Neural progenitor cell (in vitro differentiated cells): ENCODE results near the gene PPY. TPM values are rescaled to one million over a fixed set of nuclear protein-coding genes. Genes with fewer than 3 reads are reported as not detected.

Experiments used
- DNase-seq: peaks from one replicate; pipeline ENCODE4 v3.0.0-alpha.2; 2016; ENCODE audit warnings: low spot score
- H2AFZ ChIP-seq: fragments of 200-600 bp; sonication (generic); replicated peaks from 2 replicates; pipeline ENCODE4 v1.6.1; 2016; ENCODE audit warnings: antibody characterized with exemption
- H3F3A ChIP-seq: fragments of 200-600 bp; sonication (generic); 2 replicates; pipeline ENCODE4 v1.6.1; 2016; ENCODE audit warnings: antibody characterized with exemption, low read depth
- H3K27ac ChIP-seq: fragments of 200-600 bp; sonication (generic); 2 replicates; pipeline ENCODE4 v1.5.1; 2016; ENCODE audit warnings: mild to moderate bottlenecking
- H3K27me3 ChIP-seq: fragments of 200-600 bp; sonication (generic); 2 replicates; pipeline ENCODE4 v1.6.1; 2016; ENCODE audit warnings: mild to moderate bottlenecking, moderate library complexity
- H3K36me3 ChIP-seq: fragments of 200-600 bp; sonication (generic); 2 replicates; pipeline ENCODE4 v1.5.1; 2016
- H3K4me1 ChIP-seq: fragments of 200-600 bp; sonication (generic); 2 replicates; pipeline ENCODE4 v1.6.1; 2016; ENCODE audit warnings: mixed run types
- H3K4me2 ChIP-seq: fragments of 200-600 bp; sonication (generic); 2 replicates; pipeline ENCODE4 v1.6.1; 2016
- H3K4me3 ChIP-seq: fragments of 200-600 bp; sonication (generic); 2 replicates; pipeline ENCODE4 v1.5.1; 2016
- H3K79me2 ChIP-seq: fragments of 200-600 bp; sonication (generic); 2 replicates; pipeline ENCODE4 v1.6.1; 2016; ENCODE audit warnings: low read depth
- H3K9ac ChIP-seq: fragments of 200-600 bp; sonication (generic); 2 replicates; pipeline ENCODE4 v1.6.1; 2016
- H3K9me3 ChIP-seq: fragments of 200-600 bp; sonication (generic); 2 replicates; pipeline ENCODE4 v1.5.1; 2016; ENCODE audit warnings: low read depth
- H4K20me1 ChIP-seq: fragments of 200-600 bp; sonication (generic); 2 replicates; pipeline ENCODE4 v1.6.1; 2016; ENCODE audit warnings: low read depth
- H3K27ac Mint-ChIP-seq: 3 replicates; pipeline ENCODE4 v1.8.0; 2021; ENCODE audit warnings: mixed read lengths
- H3K27me3 Mint-ChIP-seq: 2 replicates; pipeline ENCODE4 v1.8.0; 2022; ENCODE audit warnings: low read depth, mild to moderate bottlenecking, inconsistent platforms, moderate library complexity, mixed read lengths; ENCODE audit not compliant: insufficient read depth
- H3K36me3 Mint-ChIP-seq: 3 replicates; pipeline ENCODE4 v1.8.0; 2021; ENCODE audit warnings: mixed read lengths
- H3K4me1 Mint-ChIP-seq: 3 replicates; pipeline ENCODE4 v1.8.0; 2021; ENCODE audit warnings: mixed read lengths
- H3K4me3 Mint-ChIP-seq: 3 replicates; pipeline ENCODE4 v1.8.0; 2021; ENCODE audit warnings: mild to moderate bottlenecking, moderate library complexity, mixed read lengths
- H3K9me3 Mint-ChIP-seq: 3 replicates; pipeline ENCODE4 v1.8.0; 2020; ENCODE audit warnings: mixed read lengths
- CTCF ChIP-seq: fragments of 200-600 bp; sonication (generic); IDR thresholded peaks from 2 replicates; pipeline ENCODE4 v1.5.1; 2017; ENCODE audit warnings: antibody characterized with exemption, mild to moderate bottlenecking
- EZH2 ChIP-seq: fragments of 200-600 bp; sonication (generic); IDR thresholded peaks from 2 replicates; pipeline ENCODE4 v1.6.1; 2017; ENCODE audit warnings: antibody characterized with exemption, mild to moderate bottlenecking, moderate library complexity
- EZH2phosphoT487 ChIP-seq: fragments of 200-600 bp; sonication (generic); IDR thresholded peaks from 2 replicates; pipeline ENCODE4 v1.6.1; 2017; ENCODE audit warnings: antibody characterized with exemption
- total RNA-seq: library from RNA; depleted of rRNA; stranded (reverse); fragments of >200 nt; gene quantifications from 2 replicates; pipeline ENCODE4 v1.2.3, GENCODE V29; 2015; ENCODE audit warnings: low replicate concordance

The PPY gene
- total RNA-seq, 1 donor from 2014 or later: not detected

- no peaks in the 10 kb centered on the region for H4K20me1 ChIP-seq
- no peak overlapping the region for H3K4me3 ChIP-seq
- H3K4me3 Mint-ChIP-seq: no peak overlapping the region
- H3F3A ChIP-seq: peaks cover 4% of the 10 kb centered on the region
- no peaks in the 10 kb centered on the region for H3K9me3 Mint-ChIP-seq
- no peak for DNase-seq
- H3K27me3 Mint-ChIP-seq: peaks cover 13% of the 10 kb centered on the region
- no peaks in the 10 kb centered on the region for H3K9me3 ChIP-seq
- H3K27me3 ChIP-seq: peaks cover 60% of the 10 kb centered on the region
- no peak overlapping the region for H3K27ac Mint-ChIP-seq
- no peaks in the 10 kb centered on the region for H3K36me3 ChIP-seq
- no peaks in the 10 kb centered on the region for H3K79me2 ChIP-seq
- H3K4me2 ChIP-seq: no peak overlapping the region
- no peak overlapping the region for H2AFZ ChIP-seq
- H3K36me3 Mint-ChIP-seq: no peaks in the 10 kb centered on the region
- peaks cover 15% of the 10 kb centered on the region for H3K4me1 Mint-ChIP-seq
- TF ChIP-seq CTCF (no peak), EZH2 (no peak)
- no peak overlapping the region for H3K9ac ChIP-seq
- peaks cover 15% of the 10 kb centered on the region for H3K4me1 ChIP-seq
- H3K27ac ChIP-seq: no peak overlapping the region
Observed at GRCh38 chr17:43979011-43979410, 36.7 kb upstream of the PPY start.

- Histone ChIP-seq H2AFZ (no peak overlapping the region), H3F3A (peaks cover 4% of the 10 kb centered on the region), H3K9me3 (no peaks in the 10 kb centered on the region), H3K27me3 (peaks cover 50% of the 10 kb centered on the region), H3K4me3 (no peak overlapping the region), H4K20me1 (no peaks in the 10 kb centered on the region), H3K4me2 (no peak overlapping the region), H3K4me1 (peaks cover 12% of the 10 kb centered on the region), H3K27ac (no peak overlapping the region), H3K9ac (no peak overlapping the region), H3K36me3 (no peaks in the 10 kb centered on the region), H3K79me2 (no peaks in the 10 kb centered on the region)
- Mint-ChIP-seq H3K9me3 (no peaks in the 10 kb centered on the region), H3K4me1 (peaks cover 16% of the 10 kb centered on the region), H3K4me3 (no peak overlapping the region), H3K27me3 (peaks cover 13% of the 10 kb centered on the region), H3K36me3 (no peaks in the 10 kb centered on the region), H3K27ac (no peak overlapping the region)
- no peak for DNase-seq
- TF ChIP-seq EZH2: no peak
- TF ChIP-seq CTCF: no peak
- TF ChIP-seq EZH2phosphoT487: no peak
Observed at GRCh38 chr17:43978078-43978477, 35.8 kb upstream of the PPY start.

- Histone ChIP-seq H3K4me2 (no peak overlapping the region), H2AFZ (no peak overlapping the region), H3K27ac (no peak overlapping the region), H3K79me2 (no peaks in the 10 kb centered on the region), H3K4me1 (peaks cover 12% of the 10 kb centered on the region), H3K9ac (no peak overlapping the region), H4K20me1 (no peaks in the 10 kb centered on the region), H3K4me3 (no peak overlapping the region), H3K27me3 (peaks cover 42% of the 10 kb centered on the region), H3K36me3 (no peaks in the 10 kb centered on the region), H3F3A (peaks cover 4% of the 10 kb centered on the region), H3K9me3 (no peaks in the 10 kb centered on the region)
- H3K4me1 Mint-ChIP-seq: peaks cover 16% of the 10 kb centered on the region
- H3K9me3 Mint-ChIP-seq: no peaks in the 10 kb centered on the region
- DNase-seq: no peak
- TF ChIP-seq EZH2phosphoT487: no peak
- no peak for TF ChIP-seq EZH2
- no peaks in the 10 kb centered on the region for H3K36me3 Mint-ChIP-seq
- no peak overlapping the region for H3K27ac Mint-ChIP-seq
- peaks cover 8% of the 10 kb centered on the region for H3K27me3 Mint-ChIP-seq
- no peak overlapping the region for H3K4me3 Mint-ChIP-seq
Observed at GRCh38 chr17:43976963-43977837, 34.9 kb upstream of the PPY start.

GRCh38 chr17:43975898-43976297, 33.6 kb upstream of the PPY start:
- Histone ChIP-seq H3K4me3 (no peak overlapping the region), H3K79me2 (no peaks in the 10 kb centered on the region), H3K27me3 (peaks cover 29% of the 10 kb centered on the region), H3K36me3 (no peaks in the 10 kb centered on the region), H4K20me1 (no peaks in the 10 kb centered on the region), H3F3A (peaks cover 4% of the 10 kb centered on the region), H3K27ac (no peak overlapping the region), H2AFZ (no peak overlapping the region), H3K9ac (no peak overlapping the region), H3K9me3 (no peaks in the 10 kb centered on the region), H3K4me1 (peaks cover 12% of the 10 kb centered on the region), H3K4me2 (no peak overlapping the region)
- peaks cover 7% of the 10 kb centered on the region for H3K27me3 Mint-ChIP-seq
- no peak for TF ChIP-seq CTCF
- no peak for TF ChIP-seq EZH2phosphoT487
- TF ChIP-seq EZH2: no peak
- peaks cover 16% of the 10 kb centered on the region for H3K4me1 Mint-ChIP-seq
- no peak for DNase-seq
- no peaks in the 10 kb centered on the region for H3K36me3 Mint-ChIP-seq
- no peak overlapping the region for H3K4me3 Mint-ChIP-seq
- H3K9me3 Mint-ChIP-seq: no peaks in the 10 kb centered on the region
- H3K27ac Mint-ChIP-seq: no peak overlapping the region
